Stimulated activated CD8-positive, alpha-beta memory T cell treated with anti-CD3 and anti-CD28 coated beads, Interleukin-15, amount 100 ng/mL, for 24 hours (primary cell): ENCODE measurements around the gene FAM174C.

ENCODE experiments used
- DNase-seq: peaks from one replicate; pipeline ENCODE4 v3.0.0-alpha.2; 2020; ENCODE audit warnings: low read depth

Gene FAM174C

GRCh38 chr19:1261798-1262622 is 13.3 kb upstream of the FAM174C start:
- DNase-seq, result no peak

- DNase-seq, result no peak
Measured at GRCh38 chr19:1262623-1263123, 12.7 kb upstream of the FAM174C start.

GRCh38 chr19:1263188-1263587 is 12.1 kb upstream of the FAM174C start:
- no peak for DNase-seq

- DNase-seq, result no peak
Measured at GRCh38 chr19:1264801-1265614, 10.3 kb upstream of the FAM174C start.

- no peak for DNase-seq
Measured at GRCh38 chr19:1265615-1266128, 9.7 kb upstream of the FAM174C start.

- DNase-seq, result no peak
Measured at GRCh38 chr19:1266129-1266915, 9.0 kb upstream of the FAM174C start.

GRCh38 chr19:1266916-1267476 is 8.3 kb upstream of the FAM174C start:
- DNase-seq, result no peak

GRCh38 chr19:1267477-1268225 is 7.7 kb upstream of the FAM174C start:
- no peak for DNase-seq

GRCh38 chr19:1268226-1269064 is 6.9 kb upstream of the FAM174C start:
- no peak for DNase-seq

GRCh38 chr19:1269065-1269477 is 6.3 kb upstream of the FAM174C start, which contains the start of gene CIRBP:
CIRBP (plus strand) TSS chr19:1269332; CDS start chr19:1270934, 1,602 bp downstream.
- DNase-seq, result peak; percentile 95

GRCh38 chr19:1269478-1270212 is 5.7 kb upstream of the FAM174C start:
- no peak for DNase-seq

GRCh38 chr19:1270213-1270853 is 5.0 kb upstream of the FAM174C start:
- DNase-seq, result no peak

GRCh38 chr19:1270854-1271527 is 4.3 kb upstream of the FAM174C start:
- no peak for DNase-seq

- no peak for DNase-seq
Measured at GRCh38 chr19:1271528-1272422, 3.6 kb upstream of the FAM174C start.

GRCh38 chr19:1272423-1273262 is 2.7 kb upstream of the FAM174C start:
- DNase-seq, result no peak
